ENCODE data around the gene DPP6. TPM values are rescaled to one million over a fixed set of nuclear protein-coding genes. Genes with fewer than 3 reads are reported as not detected.

The DPP6 gene
- total and polyA plus RNA-seq, 2 of the 8 experiments (the other 6 are each of a cell fraction or from before 2014, with no cell fraction given) = 4.7 to 6.8 TPM

DNA sequence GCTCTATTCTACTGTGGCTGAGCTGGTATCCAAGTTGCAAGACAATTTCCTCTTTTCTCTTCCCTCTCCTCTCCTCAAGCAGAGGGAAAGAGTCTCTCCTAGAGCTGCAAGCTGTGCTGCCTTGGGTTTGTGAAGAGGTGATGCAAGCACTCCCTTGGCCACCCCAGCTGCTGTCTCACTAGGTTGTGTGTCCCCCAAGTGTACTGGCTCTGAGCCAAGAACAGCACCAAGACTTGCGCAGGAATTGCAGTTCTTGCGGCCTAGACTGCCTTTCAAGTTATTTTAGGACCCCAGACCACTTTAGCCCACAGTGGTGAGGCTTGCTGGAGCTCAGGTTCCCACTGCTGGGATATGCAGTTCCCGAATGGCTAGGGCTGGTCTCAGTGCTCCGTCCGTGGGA, 411.6 kb downstream of the DPP6 start:
- no peak overlapping the region for H2BK12ac ChIP-seq (ENCODE audit: low read depth, low read length)
- H2BK15ac ChIP-seq (ENCODE audit: low read length) = no peak overlapping the region
- 97% methylated on average over 5 of the region's 5 CpGs; no CpG with 5 or more reads in 1 of the 2 experiments for WGBS, 2 experiments (ENCODE audit: extremely low coverage in 1 of 2, insufficient coverage in 1 of 2, insufficient read length in 1 of 2, insufficient replicate concordance in 2 of 2, low coverage in 1 of 2, low lambda C conversion rate in 2 of 2, missing lambda C conversion rate in 1 of 2)
- CTCF ChIA-PET (ENCODE audit: partially characterized antibody) = no interaction called here
- no peaks in the 10 kb centered on the region; a peak in 1 of 4 replicates for H3K9me3 ChIP-seq (ENCODE audit: insufficient read depth in 2 of 2, low read depth in 1 of 2, low read length in 1 of 2)
- no peak overlapping the region for H3K14ac ChIP-seq (ENCODE audit: insufficient read length)
- H3K27ac ChIP-seq (ENCODE audit: low read depth, low read length) = no peak overlapping the region
- H3K4me1 ChIP-seq (replicated peaks in 1 of 4; ENCODE audit: control insufficient read depth in 3 of 4, insufficient read depth in 4 of 4, low read length in 3 of 4) = no peaks in the 10 kb centered on the region
- H3K79me2 ChIP-seq (ENCODE audit: control insufficient read depth in 1 of 2, insufficient read depth in 2 of 2, low read length in 2 of 2) = no peaks in the 10 kb centered on the region
- no peak overlapping the region for H3K18ac ChIP-seq (ENCODE audit: extremely low read depth, low read length)
- no peak overlapping the region for H2BK20ac ChIP-seq (ENCODE audit: low read length)
- FAIRE-seq (no peak), DNase-seq (ENCODE audit: low read depth in 1 of 2, low spot score in 2 of 2) (no peak)
- no peaks in the 10 kb centered on the region for H4K20me1 ChIP-seq (replicated peaks in 1 of 2; ENCODE audit: control insufficient read depth in 1 of 2, insufficient read depth in 2 of 2, low read length in 2 of 2)
- no peaks in the 10 kb centered on the region for H3K36me3 ChIP-seq (ENCODE audit: control insufficient read depth in 2 of 4, insufficient read depth in 4 of 4, low read length in 3 of 4)
- H2AFZ ChIP-seq (ENCODE audit: low read length) = no peak overlapping the region
- no peaks in the 10 kb centered on the region for H3K23me2 ChIP-seq (ENCODE audit: low read depth, low read length)
- no peak overlapping the region for H3K23ac ChIP-seq (ENCODE audit: insufficient read length)
- no peaks in the 10 kb centered on the region for H3K27me3 ChIP-seq (replicated peaks in 1 of 4; ENCODE audit: control insufficient read depth in 3 of 4, extremely low read depth in 1 of 4, insufficient read depth in 3 of 4, low read length in 3 of 4)
- H2BK120ac ChIP-seq (replicated peaks; ENCODE audit: low read depth, low read length) = no peak overlapping the region
- H3K79me1 ChIP-seq (ENCODE audit: low read depth, low read length) = no peaks in the 10 kb centered on the region
- no peak overlapping the region for H2BK5ac ChIP-seq (ENCODE audit: low read depth, low read length)
- H3K56ac ChIP-seq (replicated peaks; ENCODE audit: insufficient read length, low read depth, low read length) = no peak overlapping the region
- H2AK5ac ChIP-seq (ENCODE audit: low read depth, low read length) = no peak overlapping the region
- POLR2A ChIA-PET (ENCODE audit: partially characterized antibody) = no interaction called here
- H3K4ac ChIP-seq (replicated peaks; ENCODE audit: insufficient read length, low read depth, low read length) = no peak overlapping the region
- no peak overlapping the region for H4K91ac ChIP-seq (replicated peaks; ENCODE audit: insufficient read length, low read length)
- H3K9ac ChIP-seq (replicated peaks in 1 of 4; ENCODE audit: extremely low read depth in 1 of 4, low read depth in 3 of 4, low read length in 3 of 4) = no peak overlapping the region
- H4K5ac ChIP-seq (ENCODE audit: insufficient read length, low read depth, low read length) = no peak overlapping the region
- no peak overlapping the region for H3K4me3 ChIP-seq (ENCODE audit: extremely low read depth in 1 of 4, insufficient read depth in 2 of 4, low read depth in 3 of 4, low read length in 4 of 4)
- no peak overlapping the region for H3K4me2 ChIP-seq (ENCODE audit: insufficient read depth in 1 of 2, low read depth in 2 of 2, low read length in 2 of 2)
- H4K8ac ChIP-seq (ENCODE audit: extremely low read depth, insufficient read depth, low read length) = peak overlapping the region; percentile 57; the same call in 1 of the 2 replicates
- TF ChIP-seq SAP30 (IDR thresholded peaks at IDR 0.05; ENCODE audit: insufficient read depth, insufficient replicate concordance, low read length) = no peak
- TF ChIP-seq ZNF274 (IDR thresholded peaks at IDR 0.05; ENCODE audit: borderline replicate concordance, extremely low read depth, low read length) = no peak
- no peak for TF ChIP-seq SP2 (IDR thresholded peaks at IDR 0.05; ENCODE audit: low read length)
- no peak for TF ChIP-seq CTBP2 (IDR thresholded peaks at IDR 0.05; ENCODE audit: borderline replicate concordance, insufficient read depth, insufficient read length, low read length)
- TF ChIP-seq BACH1 (IDR thresholded peaks at IDR 0.05; ENCODE audit: low read length) = no peak
- TF ChIP-seq SP1 (IDR thresholded peaks at IDR 0.05; ENCODE audit: low read depth, low read length) = no peak
- no peak for TF ChIP-seq YY1 (IDR thresholded peaks at IDR 0.05; ENCODE audit: low read depth, low read length)
- TF ChIP-seq GTF2F1 (IDR thresholded peaks at IDR 0.05; ENCODE audit: borderline replicate concordance, low read depth, low read length) = no peak
- TF ChIP-seq, protein P1, sequence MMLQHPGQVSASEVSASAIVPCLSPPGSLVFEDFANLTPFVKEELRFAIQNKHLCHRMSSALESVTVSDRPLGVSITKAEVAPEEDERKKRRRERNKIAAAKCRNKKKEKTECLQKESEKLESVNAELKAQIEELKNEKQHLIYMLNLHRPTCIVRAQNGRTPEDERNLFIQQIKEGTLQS (IDR thresholded peaks at IDR 0.05; ENCODE audit: insufficient read depth, low read depth, low read length) = no peak
- no peak for TF ChIP-seq NANOG (IDR thresholded peaks at IDR 0.05; ENCODE audit: insufficient read depth, low read depth, low read length, poor library complexity, severe bottlenecking)
- TF ChIP-seq EGR1 (IDR thresholded peaks at IDR 0.05; ENCODE audit: borderline replicate concordance, low read depth, low read length) = no peak
- TF ChIP-seq JUND (IDR thresholded peaks at IDR 0.05; ENCODE audit: low read length) = no peak
- TF ChIP-seq PHF8 (conservative IDR thresholded peaks at IDR 0.05; ENCODE audit: low read depth, low read length) = no peak
- no peak for TF ChIP-seq BRCA1 (IDR thresholded peaks at IDR 0.05; ENCODE audit: low read depth, low read length)
